Aorta (tissue), 5 donors: ENCODE measurements around the gene FN3K. TPM values are rescaled to one million over a fixed set of nuclear protein-coding genes. Genes with fewer than 3 reads are reported as not detected.

Experiments
- ATAC-seq: fragments of 200-7000 bp; cut with Tn5 transposase; one replicate; pipeline ENCODE4 v1.9.1; 2022; ENCODE audit warnings: moderate library complexity; ENCODE audit not compliant: low FRiP score
- DNase-seq, 2 donors: peaks; one replicate each; pipeline ENCODE4 v3.0.0-alpha.2; 2020
- H3K27ac ChIP-seq, 2 donors: one replicate each; pipeline ENCODE4 v1.5.1; 2013; ENCODE audit warnings: low read length in 2 of 2, mild to moderate bottlenecking in 2 of 2, moderate library complexity in 2 of 2, control low read depth in 1 of 2, inconsistent platforms in 1 of 2, low read depth in 1 of 2
- H3K27me3 ChIP-seq, 2 donors: one replicate each; pipeline ENCODE4 v1.6.1; 2013; ENCODE audit warnings: control low read depth in 1 of 2, low read length in 1 of 2, mild to moderate bottlenecking in 1 of 2, moderate library complexity in 1 of 2; ENCODE audit not compliant: insufficient read depth in 2 of 2, control insufficient read depth in 1 of 2
- H3K36me3 ChIP-seq, 2 donors: one replicate each; pipeline ENCODE4 v1.6.1; 2013; ENCODE audit warnings: control low read depth in 1 of 2, low read length in 1 of 2, mild to moderate bottlenecking in 1 of 2; ENCODE audit not compliant: insufficient read depth in 2 of 2, control insufficient read depth in 1 of 2
- H3K4me1 ChIP-seq, 2 donors: one replicate each; pipeline ENCODE4 v1.6.1; 2013; ENCODE audit warnings: low read length in 2 of 2, control low read depth in 1 of 2, mild to moderate bottlenecking in 1 of 2, moderate library complexity in 1 of 2; ENCODE audit not compliant: insufficient read depth in 2 of 2, control insufficient read depth in 1 of 2
- H3K4me3 ChIP-seq, 2 donors: one replicate each; pipeline ENCODE4 v1.5.1; 2013; ENCODE audit warnings: low read length in 2 of 2, control low read depth in 1 of 2, mild to moderate bottlenecking in 1 of 2
- H3K9me3 ChIP-seq: one replicate; pipeline ENCODE4 v1.6.1; 2013; ENCODE audit warnings: mild to moderate bottlenecking, low read length; ENCODE audit not compliant: control insufficient read depth
- WGBS, 2 donors: extraction: QIAGEN DNeasy Blood & Tissue Kit; methylation state at CpG; one replicate each; pipeline ENCODE4 v1.1.7; 2013; 5-methylcytosine and 5-hydroxymethylcytosine counted together
- intact Hi-C, 2 donors: fragments of 100-400 bp; cut with DNase I; formaldehyde crosslinking; loops; one replicate each; pipeline versions ENCODE4 v1.14.2 to v1.15.0; 2022
- polyA plus RNA-seq, 2 donors: library from polyadenylated mRNA; stranded (reverse); fragments of 200-250 nt; gene quantifications; one replicate each; pipeline ENCODE4 v1.2.3, GENCODE V29; 2013
- total RNA-seq, 2 donors: library from RNA; stranded (reverse); fragmentation: NEBNext Ultra II Directional; extraction: Animal tissue kit (Norgen Biotek cat#: 25700); gene quantifications; one replicate each; pipeline ENCODE4 v1.2.1, GENCODE V29; 2021
- donor health status: healthy with polysubstance abuse.
- donor health status: Bipolar disorder and iron deficiency.
- donor health status: DM: no; HTN: no; CAD: no.
- donor health status: DM: no; HTN: no; CAD: no.
- donor health status: DM: yes; HTN: yes; CAD: no.

FN3K gene
- total and polyA plus RNA-seq, 4 donors, result 10.8 to 23.0 (median 17.5) TPM

GRCh38 chr17:82793974-82794630 lies 58.7 kb downstream of the FN3K start:
- WGBS, 2 donors, result 29 to 32% methylated on average over 14 to 15 of the region's 15 CpGs
- Histone ChIP-seq H3K9me3 (no peaks in the 10 kb centered on the region), H3K27ac (no peak overlapping the region), H3K27me3 (no peaks in the 10 kb centered on the region), H3K36me3 (no peaks in the 10 kb centered on the region), H3K4me1 (no peaks in the 10 kb centered on the region), H3K4me3 (no peak overlapping the region)
- ATAC-seq (peak; percentile 74), DNase-seq (peak in 1 of 2 donors; percentile 74)
- intact Hi-C loops, result no loop called here

- intact Hi-C loops, result no loop called here
- DNase-seq (no peak), ATAC-seq (no peak)
- H3K27me3 ChIP-seq, result no peaks in the 10 kb centered on the region
- WGBS, 2 donors, result 94 to 96% methylated on average over 18 of the region's 18 CpGs
- no peak overlapping the region for H3K4me3 ChIP-seq
- no peaks in the 10 kb centered on the region for H3K4me1 ChIP-seq
- no peak overlapping the region for H3K27ac ChIP-seq
- no peaks in the 10 kb centered on the region for H3K9me3 ChIP-seq
- peaks cover 0 to 2% of the 10 kb centered on the region in 2 donors for H3K36me3 ChIP-seq
Observed at GRCh38 chr17:82794781-82795482, 59.5 kb downstream of the FN3K start.

GRCh38 chr17:82795615-82796014 lies 60.2 kb downstream of the FN3K start:
- no peak overlapping the region for H3K27ac ChIP-seq
- 96% methylated on average over 14 of the region's 14 CpGs for WGBS, 2 donors
- no peaks in the 10 kb centered on the region for H3K27me3 ChIP-seq
- peaks cover 0 to 2% of the 10 kb centered on the region in 2 donors for H3K36me3 ChIP-seq
- intact Hi-C loops, result no loop called here
- ATAC-seq, result no peak
- H3K4me1 ChIP-seq, result no peaks in the 10 kb centered on the region
- H3K9me3 ChIP-seq, result no peaks in the 10 kb centered on the region
- H3K4me3 ChIP-seq, result no peak overlapping the region
- DNase-seq, result peak in 1 of 2 donors; percentile 70

- Histone ChIP-seq H3K9me3 (no peaks in the 10 kb centered on the region), H3K4me3 (no peak overlapping the region), H3K4me1 (no peaks in the 10 kb centered on the region), H3K36me3 (peaks cover 0 to 2% of the 10 kb centered on the region in 2 donors), H3K27me3 (no peaks in the 10 kb centered on the region), H3K27ac (no peak overlapping the region)
- ATAC-seq (no peak), DNase-seq (no peak)
- 96% methylated on average over 9 of the region's 9 CpGs for WGBS, 2 donors
- intact Hi-C loops, result no loop called here
Observed at GRCh38 chr17:82797061-82797460, 61.6 kb downstream of the FN3K start.

GRCh38 chr17:82798752-82799151 lies 63.3 kb downstream of the FN3K start:
- no peak overlapping the region for H3K4me3 ChIP-seq
- H3K4me1 ChIP-seq, result no peaks in the 10 kb centered on the region
- no peak for ATAC-seq
- H3K27ac ChIP-seq, result no peak overlapping the region
- no peaks in the 10 kb centered on the region for H3K27me3 ChIP-seq
- no peak for DNase-seq
- WGBS, 2 donors, result 97 to 99% methylated on average over 7 of the region's 7 CpGs
- intact Hi-C loops, result no loop called here
- peaks cover 0 to 2% of the 10 kb centered on the region in 2 donors for H3K36me3 ChIP-seq
- no peaks in the 10 kb centered on the region for H3K9me3 ChIP-seq

- intact Hi-C loops, result no loop called here
- no peaks in the 10 kb centered on the region for H3K27me3 ChIP-seq
- H3K27ac ChIP-seq, result no peak overlapping the region
- peaks cover 0 to 2% of the 10 kb centered on the region in 2 donors for H3K36me3 ChIP-seq
- H3K4me1 ChIP-seq, result no peaks in the 10 kb centered on the region
- no peak overlapping the region for H3K4me3 ChIP-seq
- ATAC-seq, result no peak
- no peaks in the 10 kb centered on the region for H3K9me3 ChIP-seq
- DNase-seq, result no peak
- WGBS, 2 donors, result 95 to 97% methylated on average over 16 of the region's 16 CpGs
Observed at GRCh38 chr17:82799591-82799990, 64.2 kb downstream of the FN3K start.

Other genes starting within 250 kb of the FN3K start
- 10 to 100 TPM; 52.0 to 58.8 TPM for gene FOXK2, start 215.9 kb upstream of the FN3K start, total RNA-seq
- 10 to 100 TPM; 15.3 to 19.5 TPM for gene FOXK2, start 215.9 kb upstream of the FN3K start, polyA plus RNA-seq
- gene WDR45B, start 87.2 kb upstream of the FN3K start, total RNA-seq, result 10 to 100 TPM; 60.4 to 75.4 TPM
- gene WDR45B, start 87.2 kb upstream of the FN3K start, polyA plus RNA-seq, result 10 to 100 TPM; 34.7 to 54.4 TPM
- gene RAB40B, start 36.9 kb upstream of the FN3K start, total RNA-seq, result 10 to 100 TPM in 1 of 2 donors, 1 to 10 TPM in 1; 4.5 to 10.7 TPM
- gene RAB40B, start 36.9 kb upstream of the FN3K start, polyA plus RNA-seq, result 10 to 100 TPM; 11.6 to 19.5 TPM
- 10 to 100 TPM; 18.6 to 26.7 TPM for gene FN3KRP, start 18.9 kb upstream of the FN3K start, total RNA-seq
- 10 to 100 TPM; 25.3 to 35.2 TPM for gene FN3KRP, start 18.9 kb upstream of the FN3K start, polyA plus RNA-seq
- 100 to 1,000 TPM in 1 of 2 donors, 10 to 100 TPM in 1; 97.1 to 125 TPM for gene TBCD, start 16.4 kb downstream of the FN3K start, total RNA-seq
- gene TBCD, start 16.4 kb downstream of the FN3K start, polyA plus RNA-seq, result 100 to 1,000 TPM in 1 of 2 donors, 10 to 100 TPM in 1; 20.0 to 182 TPM
- under 1 TPM in 1 of 2 donors, not detected in 1; 0.21 TPM for gene ZNF750, start 104.4 kb downstream of the FN3K start, total RNA-seq
- gene ZNF750, start 104.4 kb downstream of the FN3K start, polyA plus RNA-seq, result under 1 TPM in 1 of 2 donors, not detected in 1; 0.10 TPM